Natural killer cell (primary cell): ENCODE results near the gene GPR173. TPM values are rescaled to one million over a fixed set of nuclear protein-coding genes. Genes with fewer than 3 reads are reported as not detected.

Experiments
- ATAC-seq, 3 donors: fragments of 150-1000 bp in 2 of 3; fragments of 200-7000 bp in 1 of 3; cut with Tn5 transposase; 1 replicate in 1 of 3; 2 replicates in 2 of 3; pipeline ENCODE4 v1.10.0; 2021; ENCODE audit warnings: mild to moderate bottlenecking in 2 of 3, moderate library complexity in 2 of 3
- DNase-seq, 2 donors: peaks; one replicate each; pipeline versions ENCODE4 v3.0.0 to v3.0.0-alpha.2; 2013 to 2021; ENCODE audit warnings: mixed read lengths in 1 of 2
- H3K27ac ChIP-seq: one replicate; pipeline ENCODE4 v1.5.1; 2013; ENCODE audit warnings: mild to moderate bottlenecking, low read length
- H3K27me3 ChIP-seq: one replicate; pipeline ENCODE4 v1.6.1; 2013; ENCODE audit warnings: low read length; ENCODE audit not compliant: control insufficient read depth, insufficient read depth
- H3K36me3 ChIP-seq: one replicate; pipeline ENCODE4 v1.6.1; 2013; ENCODE audit warnings: low read length; ENCODE audit not compliant: control insufficient read depth, insufficient read depth
- H3K4me1 ChIP-seq: one replicate; pipeline ENCODE4 v1.6.1; 2013; ENCODE audit warnings: low read length; ENCODE audit not compliant: control insufficient read depth, insufficient read depth
- H3K4me3 ChIP-seq: one replicate; pipeline ENCODE4 v1.5.1; 2013; ENCODE audit warnings: low read length
- H3K9me3 ChIP-seq: one replicate; pipeline ENCODE4 v1.6.1; 2013; ENCODE audit warnings: low read length; ENCODE audit not compliant: control insufficient read depth, insufficient read depth
- H3K27ac Mint-ChIP-seq, 2 donors: one replicate each; pipeline ENCODE4 v1.8.0; 2022; ENCODE audit warnings: mild to moderate bottlenecking in 2 of 2, mixed read lengths in 2 of 2, moderate library complexity in 1 of 2
- H3K27me3 Mint-ChIP-seq, 2 donors: one replicate each; pipeline ENCODE4 v1.8.0; 2022; ENCODE audit warnings: low read depth in 2 of 2, mixed read lengths in 2 of 2
- H3K36me3 Mint-ChIP-seq: one replicate; pipeline ENCODE4 v1.8.0; 2022; ENCODE audit warnings: mixed read lengths
- H3K4me1 Mint-ChIP-seq, 2 donors: one replicate each; pipeline ENCODE4 v1.8.0; 2022; ENCODE audit warnings: mixed read lengths in 2 of 2
- H3K4me3 Mint-ChIP-seq: one replicate; pipeline ENCODE4 v1.8.0; 2022; ENCODE audit warnings: mild to moderate bottlenecking, moderate library complexity, mixed read lengths
- H3K9me3 Mint-ChIP-seq, 2 donors: one replicate each; pipeline ENCODE4 v1.8.0; 2022; ENCODE audit warnings: mixed read lengths in 2 of 2
- WGBS: methylation state at CpG from one replicate; pipeline ENCODE4 v1.1.7; 2013; ENCODE audit warnings: missing lambda C conversion rate; ENCODE audit not compliant: insufficient coverage; 5-methylcytosine and 5-hydroxymethylcytosine counted together
- intact Hi-C: fragments of 100-400 bp; cut with micrococcal nuclease; formaldehyde crosslinking; loops from one replicate; pipeline ENCODE4 v1.14.2; 2022
- total RNA-seq, 4 donors: library from RNA; stranded (reverse); fragments of 120-200 nt in 1 of 4; gene quantifications; one replicate each; pipeline versions ENCODE4 v1.2.3 to v1.2.4, GENCODE V29; 2013 to 2022
- TF ChIP-seq, protein P1 (sequence below): fragments of 200-600 bp; IDR thresholded peaks from one replicate; pipeline ENCODE4 v1.8.0; 2022; ENCODE audit warnings: antibody characterized with exemption

The GPR173 gene
- total RNA-seq, 3 donors from 2014 or later (not counting 1 experiment from before 2014, with no cell fraction given), result 0.48 TPM; not detected in 2

DNA sequence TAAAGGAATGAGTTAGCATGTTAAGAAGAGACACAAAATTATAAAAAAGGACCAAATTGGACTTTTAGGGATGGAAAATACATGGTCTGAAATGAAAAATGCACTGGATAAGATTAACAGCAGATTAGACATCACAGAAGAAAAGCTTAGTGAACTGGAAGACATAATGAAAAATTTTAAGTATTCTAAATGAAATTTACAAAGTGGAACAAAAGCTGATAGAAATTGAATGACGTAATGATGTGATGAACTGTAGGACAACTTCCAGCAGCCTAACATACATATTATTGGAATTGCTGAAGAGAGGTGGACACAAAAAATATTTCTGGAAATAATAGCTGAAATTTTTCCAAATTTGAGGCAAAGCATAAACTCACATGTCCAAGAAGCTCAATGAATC is 39.6 kb upstream of the GPR173 start:
- intact Hi-C loops, result no loop called here
- H3K27ac ChIP-seq, result no peak overlapping the region
- no peak overlapping the region for H3K4me3 ChIP-seq
- H3K9me3 ChIP-seq, result no peaks in the 10 kb centered on the region
- TF ChIP-seq, protein P1, sequence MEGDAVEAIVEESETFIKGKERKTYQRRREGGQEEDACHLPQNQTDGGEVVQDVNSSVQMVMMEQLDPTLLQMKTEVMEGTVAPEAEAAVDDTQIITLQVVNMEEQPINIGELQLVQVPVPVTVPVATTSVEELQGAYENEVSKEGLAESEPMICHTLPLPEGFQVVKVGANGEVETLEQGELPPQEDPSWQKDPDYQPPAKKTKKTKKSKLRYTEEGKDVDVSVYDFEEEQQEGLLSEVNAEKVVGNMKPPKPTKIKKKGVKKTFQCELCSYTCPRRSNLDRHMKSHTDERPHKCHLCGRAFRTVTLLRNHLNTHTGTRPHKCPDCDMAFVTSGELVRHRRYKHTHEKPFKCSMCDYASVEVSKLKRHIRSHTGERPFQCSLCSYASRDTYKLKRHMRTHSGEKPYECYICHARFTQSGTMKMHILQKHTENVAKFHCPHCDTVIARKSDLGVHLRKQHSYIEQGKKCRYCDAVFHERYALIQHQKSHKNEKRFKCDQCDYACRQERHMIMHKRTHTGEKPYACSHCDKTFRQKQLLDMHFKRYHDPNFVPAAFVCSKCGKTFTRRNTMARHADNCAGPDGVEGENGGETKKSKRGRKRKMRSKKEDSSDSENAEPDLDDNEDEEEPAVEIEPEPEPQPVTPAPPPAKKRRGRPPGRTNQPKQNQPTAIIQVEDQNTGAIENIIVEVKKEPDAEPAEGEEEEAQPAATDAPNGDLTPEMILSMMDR, result no peak
- H3K27me3 ChIP-seq, result no peaks in the 10 kb centered on the region
- no peaks in the 10 kb centered on the region for H3K36me3 Mint-ChIP-seq
- H3K36me3 ChIP-seq, result no peaks in the 10 kb centered on the region
- H3K4me3 Mint-ChIP-seq, result no peak overlapping the region
- H3K27me3 Mint-ChIP-seq, result peaks cover 16 to 25% of the 10 kb centered on the region in 2 donors
- no peak for ATAC-seq
- H3K4me1 Mint-ChIP-seq, result no peaks in the 10 kb centered on the region
- H3K27ac Mint-ChIP-seq, result no peak overlapping the region
- no CpG with 5 or more reads among the region's 1 CpG for WGBS
- no peaks in the 10 kb centered on the region for H3K4me1 ChIP-seq
- H3K9me3 Mint-ChIP-seq, result no peaks in the 10 kb centered on the region
- DNase-seq, result no peak

DNA sequence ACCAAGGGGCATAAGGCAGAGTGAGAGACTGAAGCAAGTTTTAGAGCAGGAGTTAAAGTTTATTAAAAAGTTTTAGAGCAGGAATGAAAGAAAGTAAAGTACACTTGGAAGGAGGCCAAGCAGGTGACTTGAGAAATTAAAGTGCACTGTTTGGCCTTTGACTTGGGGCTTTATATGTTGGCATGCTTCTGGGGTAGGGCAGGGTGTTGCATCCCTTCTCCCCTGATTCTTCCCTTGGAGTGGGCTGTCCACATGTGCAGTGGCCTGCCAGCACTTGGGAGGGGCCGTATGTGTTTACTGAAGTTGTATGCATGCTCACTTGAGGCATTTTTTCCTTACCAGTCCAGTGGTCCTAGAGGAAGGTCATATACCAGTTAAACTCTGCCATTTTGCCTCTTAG is 35.3 kb upstream of the GPR173 start:
- intact Hi-C loops, result no loop called here
- Histone ChIP-seq H3K27ac (no peak overlapping the region), H3K27me3 (no peaks in the 10 kb centered on the region), H3K4me1 (no peaks in the 10 kb centered on the region), H3K36me3 (no peaks in the 10 kb centered on the region), H3K4me3 (no peak overlapping the region), H3K9me3 (no peaks in the 10 kb centered on the region)
- ATAC-seq (no peak), DNase-seq (no peak)
- TF ChIP-seq, protein P1, result no peak
- H3K4me3 Mint-ChIP-seq, result no peak overlapping the region
- H3K4me1 Mint-ChIP-seq, result no peaks in the 10 kb centered on the region
- no peaks in the 10 kb centered on the region for H3K36me3 Mint-ChIP-seq
- no CpG with 5 or more reads among the region's 1 CpG for WGBS
- peaks cover 8 to 15% of the 10 kb centered on the region in 2 donors for H3K27me3 Mint-ChIP-seq
- H3K9me3 Mint-ChIP-seq, result no peaks in the 10 kb centered on the region
- no peak overlapping the region for H3K27ac Mint-ChIP-seq

DNA sequence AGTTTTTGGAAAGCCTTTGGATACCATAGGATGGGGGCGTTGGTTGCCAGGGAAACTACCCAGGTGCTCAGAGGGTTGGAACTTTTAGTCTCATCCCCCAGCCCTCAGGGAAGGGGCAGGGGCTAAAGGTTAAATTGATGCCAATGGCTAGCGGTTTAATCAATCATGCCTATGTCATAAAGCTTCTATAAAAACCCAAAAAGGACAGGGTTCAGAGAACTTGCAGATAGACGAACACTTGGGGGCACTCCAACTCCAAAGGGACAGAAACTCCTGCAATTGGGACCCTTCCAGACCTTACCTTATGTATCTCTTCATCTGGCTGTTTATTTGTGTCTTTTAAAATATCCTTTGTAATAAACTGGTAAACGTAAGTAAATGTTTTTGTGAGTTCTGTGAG is 30.0 kb upstream of the GPR173 start:
- Mint-ChIP-seq H3K4me3 (no peak overlapping the region), H3K27ac (no peak overlapping the region), H3K36me3 (no peaks in the 10 kb centered on the region), H3K4me1 (no peaks in the 10 kb centered on the region), H3K27me3 (peaks cover 3 to 53% of the 10 kb centered on the region in 2 donors), H3K9me3 (no peaks in the 10 kb centered on the region)
- TF ChIP-seq, protein P1, result no peak
- no peaks in the 10 kb centered on the region for H3K9me3 ChIP-seq
- H3K4me3 ChIP-seq, result no peak overlapping the region
- DNase-seq (no peak), ATAC-seq (no peak)
- intact Hi-C loops, result no loop called here
- H3K27me3 ChIP-seq, result no peaks in the 10 kb centered on the region
- no peak overlapping the region for H3K27ac ChIP-seq
- H3K36me3 ChIP-seq, result no peaks in the 10 kb centered on the region
- 34% methylated on average over 3 of the region's 4 CpGs for WGBS
- no peaks in the 10 kb centered on the region for H3K4me1 ChIP-seq

DNA sequence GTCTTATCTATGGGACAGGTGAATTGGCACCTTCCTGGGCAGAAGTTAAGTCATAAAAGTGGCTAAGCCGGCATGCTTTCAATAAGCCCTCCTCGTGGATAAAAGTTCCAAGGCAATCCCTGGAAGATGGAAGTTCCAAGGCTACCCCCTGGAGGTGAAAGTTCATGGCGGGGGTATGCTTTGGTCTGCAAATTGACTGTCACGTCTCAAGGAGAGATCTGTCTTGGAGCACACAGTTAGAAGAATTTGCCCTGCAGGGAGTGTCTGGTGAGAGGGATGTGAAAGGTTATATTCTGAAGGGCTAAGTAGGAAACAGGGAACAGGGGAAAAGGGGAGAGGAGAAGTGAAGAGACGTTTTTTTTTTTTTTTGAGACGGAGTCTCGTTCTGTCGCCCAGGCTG is 26.2 kb upstream of the GPR173 start:
- DNase-seq, result no peak
- Mint-ChIP-seq H3K36me3 (no peaks in the 10 kb centered on the region), H3K4me3 (no peak overlapping the region), H3K4me1 (no peaks in the 10 kb centered on the region), H3K9me3 (no peaks in the 10 kb centered on the region), H3K27ac (no peak overlapping the region), H3K27me3 (peaks cover 3 to 50% of the 10 kb centered on the region in 2 donors)
- H3K9me3 ChIP-seq, result no peaks in the 10 kb centered on the region
- no peak for ATAC-seq
- intact Hi-C loops, result no loop called here
- H3K4me3 ChIP-seq, result no peak overlapping the region
- H3K27ac ChIP-seq, result no peak overlapping the region
- H3K27me3 ChIP-seq, result no peaks in the 10 kb centered on the region
- H3K4me1 ChIP-seq, result no peaks in the 10 kb centered on the region
- H3K36me3 ChIP-seq, result no peaks in the 10 kb centered on the region
- TF ChIP-seq, protein P1, result no peak
- 68% methylated on average over 4 of the region's 8 CpGs for WGBS
